Lower leg skin (tissue), 3 donors: ENCODE results near the gene TTC22.

ENCODE experiments used
- CTCF ChIP-seq, 3 donors: fragments of 450-650 bp; IDR thresholded peaks; one replicate each; pipeline ENCODE4 v1.5.1; 2016; ENCODE audit warnings: antibody characterized with exemption in 3 of 3, mild to moderate bottlenecking in 3 of 3, moderate library complexity in 2 of 3
- POLR2A ChIP-seq, 2 donors: fragments of 450-650 bp; IDR thresholded peaks; one replicate each; pipeline ENCODE4 v1.6.1; 2016 to 2017; ENCODE audit warnings: antibody characterized with exemption in 2 of 2, mild to moderate bottlenecking in 1 of 2, moderate library complexity in 1 of 2

- TF ChIP-seq CTCF (IDR thresholded peaks at IDR 0.05) (no peak), POLR2A (IDR thresholded peaks at IDR 0.05) (no peak)
Measured at GRCh38 chr1:54843449-54843848, 42.3 kb upstream of the TTC22 start.
